SIG-M5 treated with dmso at 0.1 percent for 504 hours (cell line): Measurements from ENCODE around the gene STK17A.
"Not testable (repeated sequence)": the region's sequence is repeated elsewhere in the genome, so short reads cannot be mapped to it uniquely, and the experiment has no call there.

Experiments used
- DNase-seq: peaks from one replicate; lab custom pipeline; 2025; ENCODE audit not compliant: unreplicated experiment; lab: John Stamatoyannopoulos, UW

Gene STK17A

GRCh38 chr7:43653891-43654504 lies 71.1 kb downstream of the STK17A start:
- no peak for DNase-seq

GRCh38 chr7:43655584-43655983 lies 72.7 kb downstream of the STK17A start:
- DNase-seq = no peak

- no peak for DNase-seq
Measured at GRCh38 chr7:43656997-43657396, 74.1 kb downstream of the STK17A start.

DNA sequence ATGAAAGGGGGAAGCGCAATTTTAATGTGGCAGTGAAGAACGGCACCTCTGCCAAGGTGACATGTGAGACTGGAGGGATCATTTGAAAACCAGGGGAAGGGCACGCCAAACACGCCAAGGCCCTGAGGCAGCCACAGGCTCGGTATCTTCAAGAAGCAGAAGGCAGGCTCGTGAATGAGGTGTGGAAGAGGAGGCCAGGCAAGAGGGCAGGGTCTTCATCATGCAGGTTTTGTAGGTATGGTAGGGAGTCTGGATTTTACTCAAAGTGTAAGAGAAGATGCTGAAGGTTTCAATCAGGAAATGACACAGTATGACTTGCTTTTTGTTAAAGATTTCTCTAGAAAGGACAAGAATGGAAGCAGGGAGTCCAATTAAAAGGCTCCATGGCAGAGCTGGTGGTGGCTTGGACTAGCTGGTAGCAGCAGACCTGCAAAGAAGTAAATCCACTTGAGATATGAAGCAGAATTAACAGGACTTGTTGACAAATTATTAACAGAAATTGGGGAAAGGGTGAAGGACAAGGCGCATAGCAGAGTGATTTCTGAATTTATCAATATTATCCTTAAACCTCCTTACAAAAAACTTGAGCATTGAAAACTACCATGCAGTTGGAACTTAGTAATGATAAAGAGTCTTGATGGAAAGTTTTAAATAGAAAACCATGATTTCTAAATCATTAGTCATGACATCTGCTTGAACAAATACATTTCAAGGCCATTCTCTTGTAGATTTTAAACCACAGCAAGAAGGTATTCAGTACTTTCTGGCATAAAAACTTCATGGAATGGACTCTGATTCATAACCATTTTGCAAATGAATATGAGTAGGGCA lies 76.0 kb downstream of the STK17A start:
- DNase-seq = no peak

DNA sequence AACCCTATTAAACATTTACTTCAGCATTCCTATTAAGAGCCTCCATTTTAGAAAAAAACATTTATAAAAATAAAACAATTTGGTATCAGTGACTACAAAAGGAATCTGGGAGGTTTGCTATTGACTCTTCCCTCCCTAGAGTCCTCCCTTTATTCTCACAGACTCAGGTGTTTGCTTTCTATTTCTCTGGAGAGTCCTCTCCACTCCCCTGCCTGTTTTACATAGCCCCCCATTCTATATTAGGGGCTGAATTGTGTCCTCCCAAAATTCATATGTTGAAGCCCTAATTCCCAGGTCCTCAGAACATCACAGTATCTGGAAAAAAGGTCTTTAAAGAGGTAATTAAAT lies 76.6 kb downstream of the STK17A start:
- no peak for DNase-seq

GRCh38 chr7:43660141-43660540 lies 77.2 kb downstream of the STK17A start:
- no peak for DNase-seq

DNA sequence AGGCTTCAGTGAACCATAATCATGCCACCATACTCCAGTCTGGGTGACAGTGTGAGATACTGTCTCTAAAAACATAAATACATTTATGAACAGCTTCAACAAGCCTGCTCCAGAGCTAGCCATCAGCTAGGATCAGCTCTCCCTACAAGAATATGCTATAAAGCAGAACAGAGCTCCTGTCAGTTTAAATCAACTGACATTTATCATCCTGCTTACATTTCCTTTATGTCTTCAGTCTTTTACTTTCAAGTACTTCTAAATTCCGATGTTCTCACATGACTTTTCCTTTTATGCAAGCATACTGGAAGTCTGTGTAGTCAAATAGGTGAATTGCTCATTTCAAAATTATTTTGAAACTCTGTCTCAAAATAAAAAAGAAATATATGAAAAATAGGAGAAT lies 81.8 kb downstream of the STK17A start:
- DNase-seq = no peak

DNA sequence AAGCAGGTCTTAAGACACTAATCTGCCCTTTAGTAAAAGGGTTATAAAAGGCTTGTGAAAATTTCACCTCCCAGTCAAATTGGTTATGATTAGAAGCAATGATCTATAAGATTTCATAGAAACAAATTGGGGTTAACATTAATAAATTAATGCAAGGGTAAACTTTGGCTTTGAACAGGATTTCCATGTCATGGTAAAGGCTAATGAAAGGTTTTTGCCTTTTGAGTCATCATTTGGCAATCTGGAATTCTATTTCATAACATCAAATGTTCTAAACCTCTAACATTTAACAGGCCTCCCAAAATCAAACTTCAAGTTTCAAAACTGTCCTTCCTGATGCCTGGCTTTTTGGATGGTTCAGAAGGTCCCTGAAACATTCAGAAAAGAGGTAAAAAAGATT lies 84.0 kb downstream of the STK17A start:
- no peak for DNase-seq

GRCh38 chr7:43668035-43668434 lies 85.1 kb downstream of the STK17A start:
- no peak for DNase-seq

DNA sequence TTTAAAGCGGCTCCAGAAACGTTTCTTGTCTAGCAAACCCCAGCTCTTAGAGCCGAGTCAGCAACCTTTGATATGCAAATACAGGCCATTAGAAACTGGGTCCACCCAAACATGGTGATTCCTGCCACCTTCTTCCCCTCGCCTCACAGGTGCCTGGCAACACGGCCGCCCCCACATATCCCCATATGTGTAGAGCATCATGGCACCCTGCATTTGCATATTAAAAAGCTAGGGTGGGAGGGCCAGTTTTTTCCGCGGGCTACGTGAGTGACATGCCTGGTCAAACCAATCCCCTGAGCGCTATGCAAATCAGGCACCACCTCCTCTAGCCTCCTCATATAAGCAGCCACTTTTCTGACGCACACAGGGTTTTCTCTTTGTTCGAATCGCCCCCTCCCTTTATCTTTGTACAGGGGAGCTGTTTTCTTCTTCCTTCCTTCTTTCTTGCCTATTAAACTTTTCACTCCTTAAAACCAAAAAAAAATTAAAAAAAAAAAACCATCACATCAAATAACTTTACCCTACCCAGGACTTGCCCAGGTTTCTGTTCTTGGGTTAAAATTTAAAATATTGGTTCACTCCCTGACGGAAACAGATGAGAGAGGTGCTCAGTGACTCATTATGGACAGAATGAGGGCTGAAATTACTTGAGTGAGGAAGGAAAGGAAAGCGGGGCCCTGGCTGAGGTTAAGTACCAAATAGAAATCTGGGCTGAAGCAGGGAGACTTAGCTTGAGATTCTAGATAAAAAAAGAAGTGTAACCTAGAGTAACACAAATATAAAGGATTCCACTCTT lies 86.6 kb downstream of the STK17A start:
- no peak for DNase-seq

- DNase-seq = no peak
Measured at GRCh38 chr7:43671521-43671920, 88.6 kb downstream of the STK17A start.

DNA sequence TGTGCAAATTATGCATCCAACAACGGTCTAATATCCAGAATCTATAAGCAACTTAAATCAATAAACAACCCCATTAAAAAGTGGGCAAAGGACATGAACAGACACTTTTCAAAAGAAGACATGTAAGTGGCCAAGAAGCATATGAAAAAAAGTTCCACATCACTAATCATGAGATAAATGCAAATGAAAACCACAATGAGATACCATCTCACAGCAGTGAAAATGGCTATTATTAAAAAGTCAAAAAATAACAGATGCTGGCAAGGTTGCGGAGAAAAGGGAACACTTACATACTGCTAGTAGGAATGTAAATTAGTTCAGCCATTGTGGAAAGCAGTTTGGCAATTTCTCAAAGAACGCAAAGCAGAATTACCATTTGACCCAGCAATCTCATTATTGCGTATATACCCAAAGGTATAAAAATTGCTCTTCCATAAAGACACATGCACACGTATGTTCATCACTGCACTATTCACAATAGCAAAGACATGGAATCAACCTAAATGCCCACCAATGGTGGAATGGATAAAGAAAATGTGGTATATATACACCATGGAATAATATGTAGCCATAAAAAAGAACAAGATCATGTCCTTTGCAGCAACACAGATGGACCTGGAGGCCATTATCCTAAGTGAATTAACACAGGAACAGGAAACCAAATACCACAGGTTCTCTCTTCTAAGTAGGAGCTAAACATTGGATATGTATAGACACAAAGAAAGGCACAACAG lies 90.5 kb downstream of the STK17A start:
- DNase-seq = not testable (repeated sequence)

DNA sequence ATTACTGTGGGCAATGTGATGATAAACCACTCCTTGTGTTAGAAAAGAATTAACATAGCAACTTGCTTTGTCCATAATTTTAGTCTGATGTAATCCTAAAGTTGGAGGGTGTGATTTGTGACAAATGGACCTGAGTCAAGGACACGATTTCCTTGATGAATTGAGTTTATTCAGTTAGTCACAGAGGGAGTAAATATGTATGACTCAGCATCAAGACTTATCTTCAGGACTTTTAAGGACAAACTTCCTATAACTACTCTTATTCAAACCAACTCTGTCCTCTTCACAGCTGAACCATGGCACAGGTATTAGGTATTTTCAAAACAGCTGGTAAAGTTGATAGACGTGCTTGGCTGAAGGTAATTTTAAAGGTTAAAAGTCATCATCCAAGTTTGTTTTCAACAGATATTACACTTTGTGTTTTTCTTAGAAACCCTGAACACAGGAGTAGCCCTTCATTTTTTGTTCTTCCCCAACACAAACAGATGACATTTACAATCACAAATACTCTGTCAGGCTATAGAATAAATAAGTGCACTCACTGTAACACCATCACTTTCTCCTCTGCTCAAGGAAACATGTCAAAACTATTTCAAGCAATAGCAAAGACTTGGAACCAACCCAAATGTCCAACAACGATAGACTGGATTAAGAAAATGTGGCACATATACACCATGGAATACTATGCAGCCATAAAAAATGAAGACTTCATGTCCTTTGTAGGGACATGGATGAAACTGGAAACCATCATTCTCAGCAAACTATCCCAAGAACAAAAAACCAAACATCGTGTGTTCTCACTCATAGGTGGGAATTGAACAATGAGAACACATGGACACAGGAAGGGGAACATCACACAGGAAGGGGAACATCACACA lies 91.9 kb downstream of the STK17A start:
- DNase-seq = peak; percentile 55
